HepG2 (cell line): Measurements from ENCODE around the gene CACNB4. TPM values are rescaled to one million over a fixed set of nuclear protein-coding genes. Genes with fewer than 3 reads are reported as not detected.

Source experiments
- ATAC-seq: fragments of 200-7000 bp; cut with Tn5 transposase; 3 replicates; pipeline ENCODE4 v1.9.1; 2020; ENCODE audit warnings: mild to moderate bottlenecking, moderate library complexity
- BruUV-seq: library from RNA; stranded (reverse); fragments of 400-500 nt; replicated peaks from 2 replicates; lab custom pipeline; 2021; lab: Mats Ljungman, UMichigan
- CTCF ChIA-PET: fragments of 300-600 bp; formaldehyde crosslinking; extraction: SDS; loops from one replicate; lab custom pipeline; 2021; ENCODE audit warnings: low total read pairs, inconsistent platforms, low intra/inter-chr PET ratio; lab: Yijun Ruan, JAX
- POLR2A ChIA-PET: fragments of 350-600 bp; sonication (Branson Sonifier 250); formaldehyde crosslinking; loops from one replicate; lab custom pipeline; 2020; ENCODE audit warnings: antibody characterized with exemption, inconsistent platforms; lab: Yijun Ruan, JAX
- DNase-seq: peaks from one replicate; pipeline ENCODE4 v3.0.0-alpha.2; 2015; ENCODE audit warnings: low spot score
- FAIRE-seq: peaks from 3 replicates; lab custom pipeline; 2011; peaks lifted over from hg19 to GRCh38; lab: Jason Lieb, UNC
- H2AFZ ChIP-seq: one replicate; pipeline ENCODE4 v1.6.1; 2011; ENCODE audit warnings: low read length, inconsistent platforms
- H3K27ac ChIP-seq: fragments of 300-600 bp; 3 replicates; pipeline ENCODE4 v1.8.0; 2011; ENCODE audit warnings: mixed run types, mild to moderate bottlenecking, mixed read lengths, low read length, inconsistent platforms; ENCODE audit not compliant: insufficient read depth; ENCODE audit errors: extremely low read length
- H3K27me3 ChIP-seq, 2 experiments: fragments of 200-600 bp in 1 of 2; 2 replicates in 1 of 2; 3 replicates in 1 of 2; pipeline versions ENCODE4 v1.6.0 to v1.8.0; 2011; ENCODE audit warnings: low read length in 2 of 2, mild to moderate bottlenecking in 2 of 2, moderate library complexity in 2 of 2, inconsistent platforms in 1 of 2; ENCODE audit not compliant: insufficient read depth in 2 of 2, control insufficient read depth in 1 of 2
- H3K36me3 ChIP-seq, 2 experiments: fragments of 200-600 bp in 1 of 2; replicated peaks in 1 of 2; 2 replicates in 1 of 2; 3 replicates in 1 of 2; pipeline versions ENCODE4 v1.5.1 to v1.8.0; 2011; ENCODE audit warnings: low read length in 2 of 2, inconsistent platforms in 1 of 2; ENCODE audit not compliant: insufficient read depth in 2 of 2, control insufficient read depth in 1 of 2
- H3K4me1 ChIP-seq: 2 replicates; pipeline ENCODE4 v1.5.1; 2012; ENCODE audit warnings: low read length, inconsistent platforms; ENCODE audit not compliant: insufficient read depth
- H3K4me2 ChIP-seq: 2 replicates; pipeline ENCODE4 v1.6.0; 2011; ENCODE audit warnings: low read depth, low read length, inconsistent platforms
- H3K4me3 ChIP-seq, 3 experiments: fragments of 200-600 bp in 1 of 3; sonication (generic), shearing (Covaris generic) in 1 of 3; replicated peaks in 1 of 3; 2 replicates each; pipeline ENCODE4 v1.5.1; 2011 to 2016; ENCODE audit warnings: low read length in 3 of 3, inconsistent platforms in 2 of 3, low read depth in 2 of 3, mild to moderate bottlenecking in 2 of 3, control low read depth in 1 of 3, mixed read lengths in 1 of 3; ENCODE audit not compliant: insufficient read depth in 1 of 3
- H3K79me2 ChIP-seq: one replicate; pipeline ENCODE4 v1.6.1; 2011; ENCODE audit warnings: low read length, inconsistent platforms; ENCODE audit not compliant: insufficient read depth
- H3K9ac ChIP-seq: 2 replicates; pipeline ENCODE4 v1.6.0; 2011; ENCODE audit warnings: mild to moderate bottlenecking, low read depth, low read length, inconsistent platforms; ENCODE audit not compliant: insufficient read depth
- H3K9me3 ChIP-seq: 2 replicates; pipeline ENCODE4 v1.5.1; 2012; ENCODE audit warnings: mild to moderate bottlenecking, low read length
- H4K20me1 ChIP-seq: 2 replicates; pipeline ENCODE4 v1.6.0; 2011; ENCODE audit warnings: inconsistent platforms, mild to moderate bottlenecking, low read length, moderate library complexity; ENCODE audit not compliant: insufficient read depth
- ATAD3A ChIP-seq: sonication (generic); formaldehyde crosslinking; IDR thresholded peaks from 2 replicates; pipeline ENCODE4 v1.4.0; 2020; ENCODE audit warnings: missing genetic modification reagents
- EED ChIP-seq: sonication (generic); formaldehyde crosslinking; IDR thresholded peaks from 2 replicates; pipeline ENCODE4 v1.5.0; 2020; ENCODE audit warnings: mild to moderate bottlenecking, missing genetic modification reagents
- GFI1 ChIP-seq: sonication (generic); formaldehyde crosslinking; IDR thresholded peaks from 2 replicates; pipeline ENCODE4 v1.5.0; 2020; ENCODE audit warnings: missing genetic modification reagents, mild to moderate bottlenecking, borderline replicate concordance
- HIVEP1 ChIP-seq: sonication (generic); formaldehyde crosslinking; IDR thresholded peaks from 2 replicates; pipeline ENCODE4 v1.4.0; 2020; ENCODE audit warnings: mild to moderate bottlenecking, missing genetic modification reagents
- HNRNPK ChIP-seq: fragments of 200-400 bp; formaldehyde crosslinking; IDR thresholded peaks from 2 replicates; pipeline ENCODE4 v1.6.1; 2018; ENCODE audit warnings: low read length, low read depth, moderate library complexity, mild to moderate bottlenecking; ENCODE audit not compliant: poor library complexity, severe bottlenecking
- MNT ChIP-seq: fragments of 450-650 bp; IDR thresholded peaks from 2 replicates; pipeline ENCODE4 v1.6.1; 2016
- SKI ChIP-seq: fragments of 450-650 bp; IDR thresholded peaks from one replicate; pipeline ENCODE4 v1.6.1; 2018; ENCODE audit warnings: mild to moderate bottlenecking; ENCODE audit not compliant: partially characterized antibody
- THRA ChIP-seq: sonication (generic); formaldehyde crosslinking; IDR thresholded peaks from 2 replicates; pipeline ENCODE4 v1.4.0; 2020; ENCODE audit warnings: missing genetic modification reagents, borderline replicate concordance
- UBTF ChIP-seq: sonication (generic); formaldehyde crosslinking; IDR thresholded peaks from 2 replicates; pipeline ENCODE4 v1.4.0; 2020; ENCODE audit warnings: mild to moderate bottlenecking, missing genetic modification reagents
- ZNF143 ChIP-seq: sonication (generic); formaldehyde crosslinking; IDR thresholded peaks from 2 replicates; pipeline ENCODE4 v1.4.0; 2020; ENCODE audit warnings: missing genetic modification reagents
- ZNF280B ChIP-seq: sonication (generic); formaldehyde crosslinking; IDR thresholded peaks from 2 replicates; pipeline ENCODE4 v1.5.0; 2020; ENCODE audit warnings: missing genetic modification reagents, mild to moderate bottlenecking, borderline replicate concordance
- ZNF430 ChIP-seq: sonication (generic); formaldehyde crosslinking; IDR thresholded peaks from 2 replicates; pipeline ENCODE4 v1.9.0; 2021; ENCODE audit warnings: mild to moderate bottlenecking, missing genetic modification reagents
- WGBS: methylation state at CpG from one replicate; pipeline ENCODE4 v1.1.6; 2017; ENCODE audit warnings: low lambda C conversion rate; 5-methylcytosine and 5-hydroxymethylcytosine counted together
- in situ Hi-C: cut with HindIII; loops from 2 replicates; pipeline ENCODE4 v1.10.0; 2017; ENCODE audit warnings: low pct_unique_long_range_greater_than_20kb; ENCODE audit not compliant: extremely low pct_ligation_motif_present
- intact Hi-C: fragments of 100-400 bp; cut with micrococcal nuclease; formaldehyde crosslinking; loops from one replicate; pipeline ENCODE4 v1.10.0; 2022; ENCODE audit not compliant: unreplicated experiment
- polyA plus RNA-seq, 8 experiments: library from polyadenylated mRNA; depleted of rRNA in 3 of 8; stranded (reverse) in 7 of 8; unstranded in 1 of 8; fragments of >200 nt; fragmentation: Illumina TruSeq in 4 of 8; extraction: Trizol in 4 of 8; gene quantifications; 2 replicates each; pipeline versions ENCODE4 v1.2.1 to v1.2.3, GENCODE V29; 2011 to 2016; ENCODE audit warnings: low read depth in 4 of 8, missing spikeins in 1 of 8, mixed read lengths in 1 of 8; ENCODE audit not compliant: insufficient read depth in 1 of 8
- total RNA-seq, 5 experiments: library from RNA; depleted of rRNA; stranded (reverse); fragments of >200 nt; fragmentation: Illumina TruSeq; extraction: Trizol; gene quantifications; 2 replicates each; pipeline ENCODE4 v1.2.3, GENCODE V29; 2016; ENCODE audit warnings: low read depth in 1 of 5

CACNB4 gene
- total and polyA plus RNA-seq, 2 of the 13 experiments (the other 11 are each of a cell fraction or from before 2014, with no cell fraction given): 5.1 to 14.3 TPM

GRCh38 chr2:151922845-151923666 lies 175.8 kb downstream of the CACNB4 start (continued):
- TF ChIP-seq THRA (CRISPR knock-in tag): peak; percentile 85; the same call in 1 of the 2 replicates
- TF ChIP-seq SKI: peak; percentile 70
- TF ChIP-seq MNT: peak; percentile 54; the same call in 1 of the 2 replicates

- H3K36me3 ChIP-seq: no peaks in the 10 kb centered on the region
- intact Hi-C loops (no loop called here), in situ Hi-C loops (no loop called here)
- H3K27ac ChIP-seq: no peak overlapping the region
- no peak overlapping the region for H2AFZ ChIP-seq
- no TSS peak for BruUV-seq
- H3K4me1 ChIP-seq: peaks cover 20% of the 10 kb centered on the region
- no peak overlapping the region for H3K4me3 ChIP-seq
- no peaks in the 10 kb centered on the region for H3K27me3 ChIP-seq
- FAIRE-seq (no peak), ATAC-seq (no peak), DNase-seq (no peak)
- no peak for TF ChIP-seq GFI1 (CRISPR knock-in tag)
- no peak for TF ChIP-seq ATAD3A (CRISPR knock-in tag)
- TF ChIP-seq ZNF143: no peak
- no peak for TF ChIP-seq ZNF430 (CRISPR knock-in tag)
- TF ChIP-seq HNRNPK: no peak
- no peak for TF ChIP-seq ZNF280B
- TF ChIP-seq EED (CRISPR knock-in tag): no peak
- no peak for TF ChIP-seq UBTF (CRISPR knock-in tag)
- TF ChIP-seq HIVEP1 (CRISPR knock-in tag): no peak
- H3K9ac ChIP-seq: no peak overlapping the region
- ChIA-PET CTCF (no interaction called here), POLR2A (no interaction called here)
- no peaks in the 10 kb centered on the region for H3K9me3 ChIP-seq
- H3K4me2 ChIP-seq: no peak overlapping the region
- no peaks in the 10 kb centered on the region for H3K79me2 ChIP-seq
- 91% methylated on average over 1 of the region's 1 CpG for WGBS
- no peaks in the 10 kb centered on the region for H4K20me1 ChIP-seq
These were observed 179.1 kb downstream of the CACNB4 start for GRCh38 chr2:151919786-151920185.
